Fibroblast of lung (primary cell): Measurements from ENCODE around the gene SHQ1.

Source experiments
- EZH2 ChIP-seq: IDR thresholded peaks from 2 replicates; pipeline ENCODE4 v1.5.1; 2012; ENCODE audit warnings: low read length, control low read depth, mild to moderate bottlenecking; ENCODE audit errors: missing control alignments
- TF ChIP-seq, protein P1 (sequence below), 2 donors: IDR thresholded peaks in 1 of 2; conservative IDR thresholded peaks in 1 of 2; 1 replicate in 1 of 2; 2 replicates in 1 of 2; pipeline ENCODE4 v1.5.1; 2011 to 2012; ENCODE audit warnings: low read length in 2 of 2, control low read depth in 1 of 2, inconsistent platforms in 1 of 2, low read depth in 1 of 2, mild to moderate bottlenecking in 1 of 2

DNA sequence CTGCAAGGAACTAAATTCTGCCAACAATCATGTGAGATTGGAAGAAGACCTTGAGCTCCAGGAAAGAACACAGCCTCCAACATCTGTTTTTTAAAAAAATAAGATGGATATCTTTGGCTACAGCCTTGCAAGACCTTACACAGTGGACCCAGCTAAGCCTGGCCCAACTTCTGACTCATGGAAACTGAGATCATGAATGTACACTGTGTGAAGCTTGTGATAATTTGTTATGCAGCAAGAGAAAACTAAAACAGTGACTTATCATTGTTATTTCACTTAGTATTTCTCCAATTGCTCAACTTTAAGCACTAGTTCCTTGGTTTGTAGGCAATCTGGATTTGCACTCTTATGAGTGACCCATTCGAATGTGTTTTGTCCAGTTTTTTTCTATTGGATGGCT is 29.3 kb downstream of the SHQ1 start:
- TF ChIP-seq, protein P1, sequence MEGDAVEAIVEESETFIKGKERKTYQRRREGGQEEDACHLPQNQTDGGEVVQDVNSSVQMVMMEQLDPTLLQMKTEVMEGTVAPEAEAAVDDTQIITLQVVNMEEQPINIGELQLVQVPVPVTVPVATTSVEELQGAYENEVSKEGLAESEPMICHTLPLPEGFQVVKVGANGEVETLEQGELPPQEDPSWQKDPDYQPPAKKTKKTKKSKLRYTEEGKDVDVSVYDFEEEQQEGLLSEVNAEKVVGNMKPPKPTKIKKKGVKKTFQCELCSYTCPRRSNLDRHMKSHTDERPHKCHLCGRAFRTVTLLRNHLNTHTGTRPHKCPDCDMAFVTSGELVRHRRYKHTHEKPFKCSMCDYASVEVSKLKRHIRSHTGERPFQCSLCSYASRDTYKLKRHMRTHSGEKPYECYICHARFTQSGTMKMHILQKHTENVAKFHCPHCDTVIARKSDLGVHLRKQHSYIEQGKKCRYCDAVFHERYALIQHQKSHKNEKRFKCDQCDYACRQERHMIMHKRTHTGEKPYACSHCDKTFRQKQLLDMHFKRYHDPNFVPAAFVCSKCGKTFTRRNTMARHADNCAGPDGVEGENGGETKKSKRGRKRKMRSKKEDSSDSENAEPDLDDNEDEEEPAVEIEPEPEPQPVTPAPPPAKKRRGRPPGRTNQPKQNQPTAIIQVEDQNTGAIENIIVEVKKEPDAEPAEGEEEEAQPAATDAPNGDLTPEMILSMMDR (conservative IDR thresholded peaks at IDR 0.05 in 1 of 2, IDR thresholded peaks at IDR 0.05 in 1 of 2; ENCODE audit: low read depth in 1 of 2, low read length in 2 of 2), result no peak
- TF ChIP-seq EZH2, result no peak
